Mucosa of descending colon (tissue), 3 donors: ENCODE measurements around the gene NR3C1. TPM values are rescaled to one million over a fixed set of nuclear protein-coding genes. Genes with fewer than 3 reads are reported as not detected.
A peak's percentile ranks its signal among the peaks of the same experiment; 100 is the strongest.

Experiments
- ATAC-seq: fragments of 200-7000 bp; cut with Tn5 transposase; one replicate; pipeline ENCODE4 v1.9.1; 2020; ENCODE audit warnings: mild to moderate bottlenecking, moderate library complexity
- DNase-seq, 3 donors: peaks; one replicate each; pipeline ENCODE4 v3.0.0-alpha.2; 2020
- H3K36me3 ChIP-seq: fragments of 200-600 bp; one replicate; pipeline ENCODE4 v1.8.0; 2021; ENCODE audit warnings: low read depth, mild to moderate bottlenecking
- H3K4me1 ChIP-seq: fragments of 200-600 bp; one replicate; pipeline ENCODE4 v1.8.0; 2021; ENCODE audit warnings: low read depth, mild to moderate bottlenecking
- H3K4me3 ChIP-seq: fragments of 200-600 bp; one replicate; pipeline ENCODE4 v1.8.0; 2021; ENCODE audit warnings: mild to moderate bottlenecking
- H3K9me3 ChIP-seq: fragments of 200-600 bp; one replicate; pipeline ENCODE4 v1.8.0; 2021; ENCODE audit warnings: mild to moderate bottlenecking
- intact Hi-C, 2 donors: fragments of 100-400 bp; cut with DNase I in 1 of 2; cut with micrococcal nuclease in 1 of 2; formaldehyde crosslinking; loops; one replicate each; pipeline versions ENCODE4 v1.11.0 to v1.11.1; 2022; cut with DNase I, micrococcal nuclease
- total RNA-seq, 3 donors: library from RNA; stranded (reverse); fragmentation: NEBNext Ultra II Directional in 2 of 3; extraction: Animal tissue kit (Norgen Biotek cat#: 25700) in 2 of 3; gene quantifications; one replicate each; pipeline versions ENCODE4 v1.2.1 to v1.2.4, GENCODE V29; 2021 to 2023
- TF ChIP-seq, protein P1 (sequence below): fragments of 200-600 bp; IDR thresholded peaks from one replicate; pipeline ENCODE4 v1.8.0; 2022; ENCODE audit warnings: antibody characterized with exemption, mild to moderate bottlenecking
- donor health status: DM: no; HTN: no; CAD: no; lungs with moderate emphysema.
- donor health status: DM: no; HTN: no; CAD: no.
- donor health status: DM: no; HTN: yes; CAD: no.

The NR3C1 gene
- total RNA-seq, 3 donors from 2014 or later, result 25.6 to 59.0 (median 27.7) TPM

DNA sequence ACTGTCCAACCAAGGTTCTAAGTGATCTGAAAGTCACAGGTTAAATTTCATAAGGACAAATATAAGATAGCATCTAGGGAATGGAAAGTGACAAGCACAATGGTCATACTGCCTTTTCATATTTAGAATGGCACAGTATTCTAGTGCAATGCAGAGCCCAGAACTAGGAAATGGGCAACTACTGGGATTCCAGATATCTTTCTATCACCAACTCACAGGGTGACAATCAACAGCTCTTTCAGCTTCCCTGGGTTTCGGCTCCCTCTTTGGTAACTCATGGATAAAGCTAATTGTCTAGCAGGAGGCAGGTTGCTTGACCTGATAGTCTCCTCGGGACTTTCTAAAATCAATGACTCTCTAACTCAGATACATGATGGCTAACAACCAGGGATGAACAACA, 60.4 kb downstream of the NR3C1 start:
- Histone ChIP-seq H3K4me1 (no peaks in the 10 kb centered on the region), H3K36me3 (no peaks in the 10 kb centered on the region), H3K4me3 (no peak overlapping the region), H3K9me3 (no peaks in the 10 kb centered on the region)
- intact Hi-C loops, result no loop called here
- TF ChIP-seq, protein P1, sequence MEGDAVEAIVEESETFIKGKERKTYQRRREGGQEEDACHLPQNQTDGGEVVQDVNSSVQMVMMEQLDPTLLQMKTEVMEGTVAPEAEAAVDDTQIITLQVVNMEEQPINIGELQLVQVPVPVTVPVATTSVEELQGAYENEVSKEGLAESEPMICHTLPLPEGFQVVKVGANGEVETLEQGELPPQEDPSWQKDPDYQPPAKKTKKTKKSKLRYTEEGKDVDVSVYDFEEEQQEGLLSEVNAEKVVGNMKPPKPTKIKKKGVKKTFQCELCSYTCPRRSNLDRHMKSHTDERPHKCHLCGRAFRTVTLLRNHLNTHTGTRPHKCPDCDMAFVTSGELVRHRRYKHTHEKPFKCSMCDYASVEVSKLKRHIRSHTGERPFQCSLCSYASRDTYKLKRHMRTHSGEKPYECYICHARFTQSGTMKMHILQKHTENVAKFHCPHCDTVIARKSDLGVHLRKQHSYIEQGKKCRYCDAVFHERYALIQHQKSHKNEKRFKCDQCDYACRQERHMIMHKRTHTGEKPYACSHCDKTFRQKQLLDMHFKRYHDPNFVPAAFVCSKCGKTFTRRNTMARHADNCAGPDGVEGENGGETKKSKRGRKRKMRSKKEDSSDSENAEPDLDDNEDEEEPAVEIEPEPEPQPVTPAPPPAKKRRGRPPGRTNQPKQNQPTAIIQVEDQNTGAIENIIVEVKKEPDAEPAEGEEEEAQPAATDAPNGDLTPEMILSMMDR, result no peak
- ATAC-seq, result no peak
- no peak for DNase-seq

DNA sequence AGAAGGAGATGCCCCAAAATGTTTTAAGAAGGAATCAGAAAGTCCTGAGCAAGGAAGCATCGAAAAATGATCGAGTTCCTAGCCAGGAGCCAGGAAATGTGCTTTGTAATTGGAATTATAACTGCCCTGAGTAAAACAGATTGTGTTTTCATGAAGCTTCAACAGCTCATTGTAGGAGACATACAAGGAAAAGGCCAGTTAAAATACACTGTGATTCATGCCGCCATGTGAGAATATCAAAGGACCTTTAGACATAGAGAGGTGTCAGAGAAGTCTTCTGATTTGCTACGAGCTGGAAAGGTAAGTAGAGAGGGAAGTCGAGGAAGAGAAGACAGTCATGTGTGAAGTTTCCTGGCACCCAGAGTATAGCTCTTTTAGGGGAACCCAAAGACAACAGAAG, 60.9 kb downstream of the NR3C1 start:
- TF ChIP-seq, protein P1, result no peak
- ATAC-seq (no peak), DNase-seq (no peak)
- H3K9me3 ChIP-seq, result no peaks in the 10 kb centered on the region
- no peaks in the 10 kb centered on the region for H3K4me1 ChIP-seq
- H3K36me3 ChIP-seq, result no peaks in the 10 kb centered on the region
- no peak overlapping the region for H3K4me3 ChIP-seq
- intact Hi-C loops, result no loop called here

GRCh38 chr5:143341807-143342570, 61.5 kb downstream of the NR3C1 start:
- TF ChIP-seq, protein P1, result no peak
- Histone ChIP-seq H3K9me3 (no peaks in the 10 kb centered on the region), H3K36me3 (no peaks in the 10 kb centered on the region), H3K4me3 (no peak overlapping the region), H3K4me1 (no peaks in the 10 kb centered on the region)
- ATAC-seq, result no peak
- intact Hi-C loops, result no loop called here
- DNase-seq, result no peak

- DNase-seq (no peak), ATAC-seq (no peak)
- TF ChIP-seq, protein P1, result no peak
- intact Hi-C loops, result no loop called here
- H3K36me3 ChIP-seq, result no peaks in the 10 kb centered on the region
- no peaks in the 10 kb centered on the region for H3K4me1 ChIP-seq
- no peaks in the 10 kb centered on the region for H3K9me3 ChIP-seq
- H3K4me3 ChIP-seq, result no peak overlapping the region
These were observed 62.4 kb downstream of the NR3C1 start for GRCh38 chr5:143340891-143341685.

DNA sequence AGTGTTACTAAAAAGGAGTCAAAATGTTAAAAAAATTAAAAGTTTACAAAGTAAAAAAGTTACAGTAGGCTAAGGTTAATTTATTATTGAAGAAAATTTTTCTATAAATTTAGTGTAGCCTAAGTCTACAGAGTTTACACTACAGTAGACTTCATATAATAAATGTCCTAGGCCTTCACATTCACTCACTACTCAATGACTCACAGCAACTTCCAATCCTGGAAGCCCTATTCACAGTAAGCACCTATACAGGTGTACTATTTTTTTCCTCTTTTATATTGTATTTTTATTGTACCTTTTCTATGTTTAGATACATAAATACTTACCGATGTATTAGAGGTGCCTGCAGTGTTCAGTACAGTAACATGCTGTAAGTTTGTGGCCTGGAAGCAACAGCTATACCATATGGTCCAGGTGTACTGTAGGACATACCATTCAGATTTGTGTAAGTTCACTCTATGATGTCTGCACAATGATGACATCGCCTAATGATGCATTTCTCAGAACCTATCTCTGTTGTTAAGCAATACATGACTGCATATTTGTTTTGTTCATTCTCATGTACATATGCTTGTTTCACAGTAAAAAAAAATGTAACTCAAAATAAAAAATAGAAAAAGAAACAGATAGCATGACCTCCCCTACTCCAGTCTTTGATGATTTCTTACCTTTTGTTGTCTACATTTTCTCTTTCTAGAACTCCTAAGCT, 64.7 kb downstream of the NR3C1 start:
- DNase-seq, result no peak
- no peaks in the 10 kb centered on the region for H3K36me3 ChIP-seq
- H3K9me3 ChIP-seq, result no peaks in the 10 kb centered on the region
- ATAC-seq, result peak; percentile 20
- no peaks in the 10 kb centered on the region for H3K4me1 ChIP-seq
- TF ChIP-seq, protein P1, result no peak
- intact Hi-C loops, result no loop called here
- no peak overlapping the region for H3K4me3 ChIP-seq
